Smooth muscle cell (in vitro differentiated cells): ENCODE results near the gene ST6GALNAC3. TPM values are rescaled to one million over a fixed set of nuclear protein-coding genes. Genes with fewer than 3 reads are reported as not detected.

Experiments
- DNase-seq: peaks from one replicate; lab custom pipeline; 2025; ENCODE audit not compliant: unreplicated experiment; lab: John Stamatoyannopoulos, UW
- H2AFZ ChIP-seq: fragments of 200-600 bp; sonication (generic); 2 replicates; pipeline ENCODE4 v1.6.0; 2016; ENCODE audit warnings: antibody characterized with exemption, low read depth, mild to moderate bottlenecking
- H3F3A ChIP-seq: fragments of 200-600 bp; sonication (generic); 2 replicates; pipeline ENCODE4 v1.6.0; 2017; ENCODE audit warnings: antibody characterized with exemption, low read depth
- H3K27ac ChIP-seq: fragments of 200-600 bp; sonication (generic); 2 replicates; pipeline ENCODE4 v1.5.1; 2016; ENCODE audit warnings: low read depth, mild to moderate bottlenecking
- H3K27me3 ChIP-seq: fragments of 200-600 bp; sonication (generic); 2 replicates; pipeline ENCODE4 v1.6.1; 2016; ENCODE audit warnings: low read depth, mild to moderate bottlenecking
- H3K36me3 ChIP-seq: fragments of 200-600 bp; sonication (generic); 2 replicates; pipeline ENCODE4 v1.5.1; 2016; ENCODE audit warnings: low read depth
- H3K4me1 ChIP-seq: fragments of 200-600 bp; sonication (generic); 2 replicates; pipeline ENCODE4 v1.5.1; 2016; ENCODE audit warnings: low read depth
- H3K4me2 ChIP-seq: fragments of 200-600 bp; sonication (generic); 2 replicates; pipeline ENCODE4 v1.6.0; 2016; ENCODE audit warnings: mild to moderate bottlenecking
- H3K4me3 ChIP-seq: fragments of 200-600 bp; sonication (generic); 2 replicates; pipeline ENCODE4 v1.5.1; 2016; ENCODE audit warnings: mild to moderate bottlenecking
- H3K79me2 ChIP-seq: fragments of 200-600 bp; sonication (generic); 2 replicates; pipeline ENCODE4 v1.6.0; 2016; ENCODE audit warnings: low read depth, mild to moderate bottlenecking
- H3K9ac ChIP-seq: fragments of 200-600 bp; sonication (generic); 2 replicates; pipeline ENCODE4 v1.6.0; 2016; ENCODE audit warnings: low read depth
- H3K9me3 ChIP-seq: fragments of 200-600 bp; sonication (generic); replicated peaks from 2 replicates; pipeline ENCODE4 v1.5.1; 2016; ENCODE audit warnings: low read depth
- H4K20me1 ChIP-seq: fragments of 200-600 bp; sonication (generic); 2 replicates; pipeline ENCODE4 v1.6.0; 2016; ENCODE audit warnings: low read depth
- CTCF ChIP-seq: fragments of 200-600 bp; sonication (generic); IDR thresholded peaks from 2 replicates; pipeline ENCODE4 v1.5.1; 2017; ENCODE audit warnings: borderline replicate concordance, mild to moderate bottlenecking, antibody characterized with exemption; ENCODE audit not compliant: insufficient read depth, poor library complexity, severe bottlenecking
- WGBS: methylation state at CpG from one replicate; pipeline ENCODE4 v1.1.7; 2016; ENCODE audit warnings: low lambda C conversion rate; 5-methylcytosine and 5-hydroxymethylcytosine counted together
- polyA plus RNA-seq: library from polyadenylated mRNA; unstranded; fragments of >200 nt; fragmentation: Nextera tagmentation; extraction: Ambion mirVana; gene quantifications from 2 replicates; pipeline ENCODE4 v1.2.1, GENCODE V29; 2016
- total RNA-seq: library from RNA; depleted of rRNA; stranded (reverse); fragments of >200 nt; gene quantifications from 2 replicates; pipeline ENCODE4 v1.2.3, GENCODE V29; 2014

ST6GALNAC3 gene
- total and polyA plus RNA-seq, 2 experiments from 2014 or later, result 9.3 to 13.4 TPM

- 79% methylated on average over 6 of the region's 6 CpGs for WGBS
Measured at GRCh38 chr1:76568573-76569238, 494.2 kb downstream of the ST6GALNAC3 start.

GRCh38 chr1:76571248-76571647 is 496.7 kb downstream of the ST6GALNAC3 start:
- no peaks in the 10 kb centered on the region for H3K27me3 ChIP-seq
- TF ChIP-seq CTCF, result no peak
- no peaks in the 10 kb centered on the region for H3K79me2 ChIP-seq
- no peak overlapping the region for H3K4me3 ChIP-seq
- no peaks in the 10 kb centered on the region for H4K20me1 ChIP-seq
- H3K4me2 ChIP-seq, result no peak overlapping the region
- H3K4me1 ChIP-seq, result no peaks in the 10 kb centered on the region
- no peak overlapping the region for H2AFZ ChIP-seq
- 96% methylated on average over 2 of the region's 2 CpGs for WGBS
- H3K36me3 ChIP-seq, result no peaks in the 10 kb centered on the region
- no peak for DNase-seq
- H3F3A ChIP-seq, result no peaks in the 10 kb centered on the region
- no peak overlapping the region for H3K27ac ChIP-seq
- no peak overlapping the region for H3K9ac ChIP-seq
- H3K9me3 ChIP-seq, result no peaks in the 10 kb centered on the region

More at GRCh38 chr1:76568573-76569238, 494.2 kb downstream of the ST6GALNAC3 start:
- H3F3A ChIP-seq, result no peaks in the 10 kb centered on the region
- H3K79me2 ChIP-seq, result no peaks in the 10 kb centered on the region
- no peak overlapping the region for H3K4me3 ChIP-seq
- no peaks in the 10 kb centered on the region for H3K36me3 ChIP-seq
- H3K4me2 ChIP-seq, result no peak overlapping the region
- no peaks in the 10 kb centered on the region for H3K4me1 ChIP-seq
- H3K27me3 ChIP-seq, result no peaks in the 10 kb centered on the region
- no peak overlapping the region for H3K9ac ChIP-seq
- H3K27ac ChIP-seq, result no peak overlapping the region
- H4K20me1 ChIP-seq, result no peaks in the 10 kb centered on the region
- H2AFZ ChIP-seq, result no peak overlapping the region
- H3K9me3 ChIP-seq, result no peaks in the 10 kb centered on the region
- TF ChIP-seq CTCF, result no peak
- DNase-seq, result no peak

GRCh38 chr1:76572229-76572628 is 497.7 kb downstream of the ST6GALNAC3 start:
- Histone ChIP-seq H3K4me1 (no peaks in the 10 kb centered on the region), H3K9ac (no peak overlapping the region), H3K36me3 (no peaks in the 10 kb centered on the region), H3K4me2 (no peak overlapping the region), H3K27ac (no peak overlapping the region), H3K9me3 (no peaks in the 10 kb centered on the region), H3K4me3 (no peak overlapping the region), H2AFZ (no peak overlapping the region), H3F3A (no peaks in the 10 kb centered on the region), H3K27me3 (no peaks in the 10 kb centered on the region), H4K20me1 (no peaks in the 10 kb centered on the region), H3K79me2 (no peaks in the 10 kb centered on the region)
- no peak for DNase-seq
- no peak for TF ChIP-seq CTCF

- Histone ChIP-seq H3K4me1 (no peaks in the 10 kb centered on the region), H3K79me2 (no peaks in the 10 kb centered on the region), H3K36me3 (no peaks in the 10 kb centered on the region), H3K4me3 (no peak overlapping the region), H3K27ac (no peak overlapping the region), H3K9ac (no peak overlapping the region), H3K9me3 (no peaks in the 10 kb centered on the region), H4K20me1 (no peaks in the 10 kb centered on the region), H3F3A (no peaks in the 10 kb centered on the region), H2AFZ (no peak overlapping the region), H3K27me3 (no peaks in the 10 kb centered on the region), H3K4me2 (no peak overlapping the region)
- no peak for DNase-seq
- no peak for TF ChIP-seq CTCF
- 92% methylated on average over 3 of the region's 3 CpGs for WGBS
Measured at GRCh38 chr1:76576876-76577524, 502.5 kb downstream of the ST6GALNAC3 start.
